Stimulated activated CD8-positive, alpha-beta memory T cell treated with anti-CD3 and anti-CD28 coated beads, Interleukin-7, amount 100 ng/mL, for 4 hours (primary cell): ENCODE results near the gene CCDC97.

Experiments
- DNase-seq, 2 donors: peaks; one replicate each; pipeline ENCODE4 v3.0.0-alpha.2; 2020; ENCODE audit warnings: low read depth in 2 of 2

Gene CCDC97

DNA sequence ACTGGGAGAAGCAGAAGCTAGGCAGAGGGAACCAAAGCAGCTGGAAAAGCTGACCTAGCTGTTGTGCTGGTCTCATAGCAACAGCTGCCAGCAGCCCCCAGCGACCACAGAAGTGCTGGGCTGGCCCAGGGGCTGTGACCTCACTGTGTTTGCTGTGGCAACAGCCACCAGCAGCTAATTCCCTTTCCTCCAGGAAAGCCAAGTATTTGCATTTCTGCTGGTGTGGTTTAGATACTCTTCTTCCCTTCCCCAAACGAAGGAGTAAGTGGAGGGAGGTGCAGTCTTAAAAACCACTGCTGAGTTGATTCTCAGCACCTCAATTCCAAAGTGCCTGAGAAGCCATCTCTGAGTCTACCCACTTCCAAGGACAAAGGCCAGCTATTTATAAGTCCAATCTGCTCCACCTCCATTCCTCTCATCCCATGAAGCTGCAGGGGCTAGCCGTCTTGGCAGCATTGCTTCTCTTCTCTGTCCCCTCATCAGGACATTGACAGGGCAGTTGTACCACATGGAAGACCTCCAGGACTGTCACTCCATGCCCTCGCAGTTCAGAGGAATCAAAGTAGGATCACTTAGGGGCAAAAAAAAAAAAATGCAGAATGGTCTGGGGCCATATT lies 11.5 kb upstream of the CCDC97 start:
- DNase-seq = peak; percentile 20 to 35

DNA sequence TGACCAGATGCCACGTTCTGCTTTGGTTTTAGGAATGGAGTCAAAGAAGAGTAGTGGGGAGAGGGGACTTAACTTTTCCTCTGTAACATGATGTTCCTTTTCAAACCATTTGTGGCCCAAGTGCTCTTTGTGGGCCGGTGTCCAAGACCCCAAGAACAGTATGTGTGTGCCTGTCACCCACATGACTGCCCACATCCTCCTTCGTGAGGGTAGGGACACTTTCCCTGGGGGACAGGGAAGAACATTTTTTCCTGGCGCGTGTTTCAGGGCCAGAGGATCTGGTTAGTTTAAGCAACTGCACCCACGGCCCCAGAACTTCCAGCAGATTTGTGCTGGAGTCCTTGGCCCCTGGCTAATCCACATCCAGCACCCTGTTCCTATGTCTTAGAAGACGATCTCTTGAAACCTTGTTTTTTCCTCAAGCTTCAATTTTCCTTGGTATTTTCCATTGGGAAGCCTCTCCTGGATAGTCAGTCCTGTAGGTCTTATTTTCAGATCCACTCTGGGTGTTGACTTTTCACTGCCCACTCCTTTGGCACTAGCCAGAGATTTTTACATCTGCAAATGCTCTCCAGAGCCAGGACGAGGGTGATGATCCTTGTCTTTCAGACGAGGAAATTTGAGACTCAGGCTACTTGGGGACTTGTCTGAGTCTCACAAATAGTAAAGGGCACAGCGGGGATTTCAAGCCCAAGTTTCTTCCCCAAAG lies 10.8 kb upstream of the CCDC97 start:
- DNase-seq = no peak

DNA sequence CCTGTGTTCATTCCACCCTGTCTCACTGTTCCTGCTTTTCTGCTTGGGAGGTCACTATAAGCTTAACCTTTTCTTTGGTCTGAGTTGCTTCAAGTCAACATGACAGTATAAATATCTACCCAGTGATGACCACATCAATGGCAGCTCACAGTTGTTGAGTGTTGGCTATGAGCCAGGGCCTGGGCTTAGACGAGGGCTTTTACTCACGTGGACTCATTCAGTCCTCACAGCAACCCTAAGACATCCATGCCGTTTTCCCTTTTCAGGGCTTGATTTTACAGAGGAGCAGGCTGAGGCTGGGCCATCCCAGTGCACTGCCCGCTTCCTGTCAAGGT lies 10.2 kb upstream of the CCDC97 start:
- no peak for DNase-seq

DNA sequence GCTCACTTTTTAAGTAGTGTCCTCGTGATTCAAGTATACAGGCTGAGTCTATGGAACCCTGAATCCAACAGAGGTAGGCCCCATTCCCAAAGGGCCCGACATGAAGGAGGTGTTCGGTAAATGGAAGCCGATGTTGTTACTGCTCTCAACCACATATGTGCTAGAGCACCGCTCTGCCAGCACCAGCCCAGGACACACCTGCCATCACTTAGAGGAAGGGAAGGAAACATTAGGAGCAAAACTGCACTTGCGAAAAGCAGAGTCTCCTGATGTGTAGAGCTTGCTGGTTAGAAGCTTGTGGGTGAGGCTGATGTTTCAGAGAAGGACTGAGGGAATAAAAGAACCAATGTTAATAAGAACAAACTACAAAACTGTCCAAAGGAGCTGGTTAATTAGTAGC lies 9.4 kb upstream of the CCDC97 start:
- no peak for DNase-seq

DNA sequence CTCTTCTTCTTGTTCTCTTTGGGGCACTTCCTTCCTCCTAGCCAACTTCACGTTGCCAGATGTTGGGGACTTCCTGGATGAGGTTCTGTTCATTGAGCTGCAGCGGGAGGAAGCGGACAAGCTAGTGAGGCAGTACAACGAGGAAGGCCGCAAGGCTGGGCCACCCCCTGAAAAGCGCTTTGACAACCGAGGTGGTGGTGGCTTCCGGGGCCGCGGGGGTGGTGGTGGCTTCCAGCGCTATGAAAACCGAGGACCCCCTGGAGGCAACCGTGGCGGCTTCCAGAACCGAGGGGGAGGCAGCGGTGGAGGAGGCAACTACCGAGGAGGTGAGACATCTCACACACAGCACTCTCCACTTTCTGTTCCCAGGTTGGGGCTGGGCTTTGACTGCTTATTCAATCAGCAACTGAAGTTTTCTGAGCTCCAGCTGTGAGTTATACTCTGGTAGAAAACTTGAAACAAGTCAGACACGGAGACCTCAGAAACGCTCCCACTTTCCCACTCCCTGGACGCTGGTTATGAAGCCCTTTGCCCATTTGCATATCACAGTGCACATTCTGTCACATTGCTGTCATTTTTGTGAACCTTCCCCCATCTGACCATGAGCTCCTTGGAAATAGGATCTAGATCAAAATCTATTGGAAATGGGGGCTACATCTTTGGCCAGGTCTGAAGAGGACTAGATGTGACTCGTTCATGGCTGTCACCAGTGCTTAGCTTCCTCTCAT lies 7.2 kb upstream of the CCDC97 start:
- DNase-seq = peak; percentile 62 to 76

DNA sequence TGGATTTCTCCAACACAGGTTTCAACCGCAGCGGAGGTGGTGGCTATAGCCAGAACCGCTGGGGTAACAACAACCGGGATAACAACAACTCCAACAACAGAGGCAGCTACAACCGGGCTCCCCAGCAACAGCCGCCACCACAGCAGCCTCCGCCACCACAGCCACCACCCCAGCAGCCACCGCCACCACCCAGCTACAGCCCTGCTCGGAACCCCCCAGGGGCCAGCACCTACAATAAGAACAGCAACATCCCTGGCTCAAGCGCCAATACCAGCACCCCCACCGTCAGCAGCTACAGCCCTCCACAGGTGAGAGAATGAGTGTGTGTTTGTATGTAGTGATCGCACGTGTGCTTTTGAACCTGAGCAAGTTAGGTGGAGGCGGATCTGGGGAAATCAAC lies 6.0 kb upstream of the CCDC97 start:
- no peak for DNase-seq

DNA sequence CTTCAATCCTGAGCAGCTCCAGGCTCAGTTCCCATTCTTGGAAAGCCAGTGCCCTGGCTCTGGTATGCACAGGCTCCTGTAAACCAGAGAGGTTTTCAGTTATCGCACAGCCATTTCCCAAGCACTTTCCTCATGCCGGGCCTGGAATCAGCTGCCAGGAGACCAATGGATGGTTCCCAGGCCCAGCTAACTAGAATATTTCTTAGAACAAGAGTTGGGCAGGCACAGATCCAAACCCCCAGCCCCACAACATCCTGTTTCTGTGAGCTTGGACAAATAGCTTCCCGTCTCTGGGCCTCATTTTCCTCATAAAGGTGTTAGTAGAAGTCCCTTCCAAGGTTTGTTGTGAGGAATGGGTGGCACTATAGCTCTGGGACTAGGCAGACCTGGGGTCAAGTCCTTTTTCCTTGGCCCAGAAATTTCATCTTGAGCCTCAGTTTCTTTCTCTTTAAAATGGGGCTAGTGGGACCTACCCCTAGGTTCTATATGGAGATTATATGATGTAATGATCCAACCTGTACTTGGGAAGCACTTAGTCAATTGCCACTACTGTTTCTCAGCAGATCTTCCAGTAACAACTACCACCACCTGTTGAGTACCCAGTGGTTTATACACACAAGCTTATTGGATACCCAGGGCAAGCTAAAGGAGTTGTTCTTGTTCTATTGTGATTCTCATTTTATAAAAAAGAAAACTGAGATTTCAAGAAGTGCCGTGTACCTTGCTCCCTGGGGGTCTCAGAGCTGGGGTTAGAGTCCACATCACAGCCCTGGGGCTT lies 5.1 kb upstream of the CCDC97 start:
- DNase-seq = no peak

DNA sequence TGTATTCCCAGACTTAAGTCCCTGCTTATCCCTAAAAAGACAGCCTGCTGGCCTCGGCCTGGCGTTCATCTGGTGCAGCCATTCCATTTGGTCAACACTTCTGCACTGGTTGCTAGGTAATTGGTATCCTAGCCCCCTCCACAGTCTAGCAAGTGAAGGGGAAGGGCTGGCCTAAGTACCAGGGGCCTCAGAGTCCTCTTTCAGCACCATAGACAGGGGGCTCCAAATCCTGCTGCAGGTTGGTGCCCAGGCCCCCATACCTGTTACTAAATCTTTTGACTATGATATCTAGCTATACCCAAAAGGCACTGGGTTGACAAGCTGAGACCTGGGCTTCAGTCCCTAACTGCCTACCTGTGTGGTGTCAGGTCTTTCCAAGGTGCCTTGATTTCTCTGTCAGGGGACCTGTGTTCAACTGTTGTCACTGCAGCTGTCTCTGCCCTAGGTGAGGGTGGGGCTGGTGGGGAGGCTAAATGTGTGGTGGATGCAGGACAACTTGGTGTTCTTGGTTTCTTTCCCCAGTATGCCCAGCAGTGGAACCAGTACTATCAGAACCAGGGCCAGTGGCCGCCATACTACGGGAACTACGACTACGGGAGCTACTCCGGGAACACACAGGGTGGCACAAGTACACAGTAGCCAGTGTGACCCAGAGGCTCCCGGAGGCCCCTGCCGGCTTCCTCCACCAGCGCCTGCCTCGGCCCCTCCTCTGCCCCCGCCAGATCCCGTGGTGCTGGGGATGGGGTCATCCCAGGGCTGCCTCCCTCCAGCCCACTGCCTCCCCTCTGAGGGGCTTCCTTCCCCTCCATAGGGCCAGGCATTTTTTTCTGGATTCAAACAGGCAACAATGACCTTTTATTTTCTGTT lies 3.8 kb upstream of the CCDC97 start:
- DNase-seq = no peak

DNA sequence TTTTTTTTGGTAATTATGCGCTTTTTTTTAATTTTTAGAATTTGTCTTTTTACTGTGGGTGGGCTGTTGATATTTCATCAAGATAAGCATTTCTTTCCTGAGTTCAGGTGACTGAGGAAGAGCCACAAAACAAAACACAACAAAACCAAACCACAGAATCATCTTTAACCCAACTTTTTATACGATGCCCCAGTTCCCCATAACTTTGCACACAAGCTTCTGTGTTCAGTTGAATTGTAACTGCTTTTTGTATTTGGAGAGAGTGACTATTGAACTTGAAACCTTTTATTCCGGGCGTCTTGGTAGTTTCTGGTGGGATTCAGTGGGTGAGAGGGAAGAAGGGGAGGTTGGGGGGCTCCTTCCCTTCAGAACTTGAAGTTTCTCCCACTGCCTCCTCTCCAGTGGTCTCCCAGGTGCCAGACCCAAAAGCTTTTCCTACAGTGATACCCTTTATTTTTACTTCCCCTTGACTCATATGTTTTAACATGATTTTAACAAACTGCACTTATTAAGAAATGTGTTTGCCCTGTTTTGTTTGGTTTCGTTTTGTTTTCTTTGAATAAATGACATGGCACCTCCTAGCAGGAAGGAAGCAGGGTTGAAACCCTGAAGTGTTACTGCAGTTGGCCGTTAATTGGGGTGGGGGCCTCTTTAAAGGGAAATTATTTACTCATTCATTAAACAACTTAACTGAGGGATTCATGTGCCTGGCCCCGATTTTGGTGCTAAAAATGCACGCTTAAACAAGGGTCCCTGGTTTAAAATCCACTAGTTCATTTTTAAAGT lies 2.7 kb upstream of the CCDC97 start:
- no peak for DNase-seq

DNA sequence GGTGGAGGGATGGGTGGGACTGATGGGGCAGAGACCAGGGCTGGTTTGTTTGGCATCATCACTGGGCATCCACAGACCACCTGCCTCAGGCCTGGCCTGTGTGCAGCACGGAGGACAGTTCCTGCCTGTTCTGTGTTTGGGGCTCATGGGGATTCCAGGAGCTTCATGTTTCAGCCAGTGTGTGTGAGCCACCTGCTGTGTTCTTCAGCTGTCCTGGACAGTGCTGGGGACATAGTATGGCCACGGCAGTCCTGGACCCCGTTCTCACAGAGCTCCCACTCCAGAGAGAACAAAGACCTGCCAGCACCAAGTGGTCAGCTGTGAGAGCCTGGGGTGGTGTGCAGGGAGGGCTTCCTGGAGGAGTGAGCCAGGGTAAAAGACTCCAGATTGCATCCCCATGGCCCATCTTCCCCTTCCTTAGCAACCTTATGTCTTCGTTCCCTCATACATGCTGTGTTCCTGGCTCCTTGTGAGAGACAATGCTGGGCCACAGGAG lies 2.0 kb upstream of the CCDC97 start:
- DNase-seq = no peak

DNA sequence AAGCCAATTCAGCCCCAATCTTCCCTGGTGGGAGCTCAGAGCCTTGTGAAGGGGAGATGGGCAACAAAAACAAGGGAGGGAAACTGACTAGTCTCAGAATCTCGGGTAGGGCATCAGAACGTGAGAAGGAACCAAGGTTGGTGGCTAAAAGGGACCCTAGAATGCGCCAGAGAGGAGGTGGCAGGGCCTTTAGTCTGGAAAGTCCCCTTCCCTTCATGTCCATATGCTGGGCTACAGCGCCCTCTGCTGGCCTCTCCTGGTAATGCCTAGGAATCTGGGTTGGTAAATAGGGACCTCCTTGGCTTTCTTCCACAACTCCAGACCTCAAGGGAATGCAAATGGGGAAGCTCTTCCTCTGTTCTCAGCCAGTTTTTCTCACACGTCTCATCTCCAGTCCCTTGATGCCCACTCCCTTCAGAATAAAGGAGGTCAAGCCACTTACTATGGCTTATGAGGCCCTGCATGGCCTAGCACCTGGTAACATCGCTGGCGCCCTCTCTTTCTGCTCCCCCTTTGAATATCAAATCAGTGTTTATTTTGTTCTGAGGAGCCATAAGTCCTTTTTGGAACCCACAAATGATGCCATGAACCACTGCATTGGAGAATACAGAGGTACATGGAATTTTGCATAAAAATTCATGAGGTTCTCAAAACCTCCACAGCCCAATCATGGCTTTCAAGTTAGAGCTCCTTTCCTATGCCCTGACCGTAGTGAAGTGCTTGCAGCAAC lies 1.4 kb upstream of the CCDC97 start:
- DNase-seq = peak; percentile 75 to 90

DNA sequence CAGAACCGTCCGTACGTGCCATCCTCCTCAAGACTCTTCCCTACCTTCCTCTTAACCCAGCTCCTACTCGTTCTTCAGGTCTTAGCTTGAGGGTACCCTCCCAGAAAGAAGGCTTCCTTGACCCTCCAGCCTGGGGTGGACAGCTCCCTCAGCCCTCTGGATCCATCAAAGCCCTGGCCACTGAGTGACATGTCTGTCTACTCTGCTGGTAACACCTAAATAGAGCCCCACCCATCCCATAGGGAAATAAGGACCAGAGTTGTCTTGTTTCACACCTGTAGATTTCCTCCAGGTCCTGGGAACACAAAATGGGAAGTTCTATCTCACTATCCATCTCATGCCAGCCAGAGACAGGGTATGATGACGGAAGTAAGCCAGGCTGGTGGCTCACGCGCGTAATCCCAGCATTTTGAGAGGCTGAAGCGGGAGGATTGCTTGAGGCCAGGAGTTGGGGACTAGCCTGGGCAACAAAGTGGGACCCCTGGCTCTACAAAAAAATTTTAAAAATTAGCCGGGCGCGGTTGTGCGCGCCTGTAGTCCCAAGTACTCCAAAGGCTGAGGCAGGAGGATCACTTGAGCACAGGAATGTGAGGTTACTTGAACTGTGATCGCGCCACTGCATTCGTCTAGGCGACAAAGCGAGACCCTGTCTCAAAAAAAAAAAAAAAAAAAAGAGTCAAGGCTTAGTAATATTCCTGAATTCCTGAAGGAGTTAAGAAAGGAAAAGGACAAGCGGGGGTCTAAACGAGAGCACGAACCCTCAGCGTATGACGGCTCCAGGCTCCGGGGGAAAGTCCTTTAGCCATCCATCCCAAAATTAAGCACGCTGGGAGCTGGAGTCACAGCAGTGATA lies 566 bp upstream of the CCDC97 start:
- DNase-seq = no peak

DNA sequence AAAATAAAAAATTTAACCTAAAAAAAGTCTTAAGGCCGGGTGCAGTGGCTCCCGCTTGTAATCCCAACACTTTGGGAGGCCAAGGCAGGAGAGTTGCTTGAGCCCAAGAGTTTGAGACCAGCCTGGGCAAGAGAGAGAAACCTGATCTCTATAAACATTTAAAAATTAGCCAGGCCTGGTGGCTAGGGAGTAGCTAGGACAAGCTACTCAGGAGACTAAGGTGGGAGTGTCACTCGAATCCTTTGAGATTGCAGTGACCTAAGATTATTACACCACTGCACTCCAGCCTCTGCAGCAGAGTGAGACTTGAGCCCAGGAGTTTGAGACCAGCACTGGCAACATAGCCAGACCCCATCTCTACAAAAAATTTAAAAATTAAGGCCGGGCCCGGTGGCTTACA lies 1.1 kb downstream of the CCDC97 start:
- DNase-seq = no peak

DNA sequence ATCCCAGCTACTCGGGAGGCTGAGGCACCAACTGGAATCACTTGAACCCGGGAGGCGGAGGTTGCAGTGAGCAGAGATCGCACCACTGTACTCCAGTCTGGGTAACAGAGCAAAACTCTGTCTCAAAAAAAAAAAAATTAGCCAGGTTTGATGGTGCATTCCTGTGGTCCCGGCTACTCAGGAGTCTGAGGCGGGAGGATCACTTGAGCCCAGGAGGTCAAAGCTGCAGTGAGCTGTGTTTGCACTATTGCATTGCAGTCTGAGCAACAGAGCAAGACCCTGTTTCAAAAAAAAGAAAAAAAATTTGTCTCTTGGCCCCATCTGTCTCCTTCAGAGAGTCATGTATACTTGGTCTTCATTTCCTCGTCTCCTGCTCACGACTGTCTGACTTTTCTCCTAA lies 1.6 kb downstream of the CCDC97 start:
- no peak for DNase-seq

DNA sequence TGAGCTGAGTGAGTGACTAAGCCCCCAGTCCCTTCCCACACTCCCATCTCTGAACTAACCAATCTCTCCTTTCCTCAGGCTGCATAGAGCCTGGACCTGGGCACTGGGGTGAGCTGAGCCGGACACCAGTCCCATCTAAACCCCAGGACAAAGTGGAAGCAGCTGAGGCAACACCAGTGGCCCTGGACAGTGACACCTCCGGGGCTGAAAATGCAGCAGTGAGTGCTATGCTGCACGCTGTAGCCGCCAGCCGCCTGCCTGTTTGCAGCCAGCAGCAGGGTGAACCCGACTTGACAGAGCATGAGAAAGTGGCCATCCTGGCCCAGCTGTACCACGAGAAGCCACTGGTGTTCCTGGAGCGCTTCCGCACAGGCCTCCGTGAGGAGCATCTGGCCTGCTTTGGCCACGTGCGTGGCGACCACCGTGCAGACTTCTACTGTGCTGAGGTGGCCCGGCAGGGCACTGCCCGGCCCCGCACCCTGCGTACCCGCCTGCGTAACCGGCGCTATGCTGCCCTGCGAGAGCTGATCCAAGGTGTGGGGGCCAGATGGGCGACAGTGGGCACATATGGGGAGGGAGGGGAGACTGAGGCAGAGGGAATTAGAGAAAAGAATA lies 6.4 kb downstream of the CCDC97 start:
- no peak for DNase-seq

DNA sequence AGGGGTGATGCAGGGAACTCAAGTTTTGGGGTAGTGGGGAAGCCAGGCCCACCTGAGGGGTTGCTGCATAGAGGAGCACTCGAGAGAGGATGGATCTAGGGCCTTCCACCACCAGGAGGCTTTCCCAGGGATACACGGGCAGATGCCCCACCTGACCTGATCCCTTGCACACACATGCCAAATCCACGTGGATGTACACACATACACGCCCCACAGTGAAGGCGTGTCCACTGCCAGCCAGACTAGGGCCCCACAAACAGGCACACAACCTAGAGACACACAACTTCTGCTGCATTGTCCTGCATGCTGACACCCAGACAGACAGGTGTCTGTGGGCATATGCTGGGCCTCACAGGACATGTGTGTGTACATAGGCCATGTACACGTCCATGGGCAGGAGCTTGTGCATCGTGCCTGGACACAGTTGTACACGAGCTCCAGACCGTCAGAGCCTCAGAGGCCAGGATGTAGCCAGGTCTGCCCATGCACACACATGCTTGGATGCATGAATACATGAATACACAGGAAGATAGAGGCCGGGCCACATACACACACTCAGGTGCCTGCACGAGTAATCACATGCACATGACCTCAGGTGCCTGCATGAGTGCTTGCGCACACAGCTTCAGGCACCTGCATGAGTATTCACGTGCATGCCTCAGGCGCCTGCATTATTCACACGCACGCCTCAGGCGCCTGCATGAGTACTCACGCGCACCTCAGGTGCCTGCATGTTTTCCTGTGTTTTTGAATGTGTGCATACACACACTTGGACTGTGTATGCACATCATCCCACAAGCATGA lies 8.9 kb downstream of the CCDC97 start:
- no peak for DNase-seq

DNA sequence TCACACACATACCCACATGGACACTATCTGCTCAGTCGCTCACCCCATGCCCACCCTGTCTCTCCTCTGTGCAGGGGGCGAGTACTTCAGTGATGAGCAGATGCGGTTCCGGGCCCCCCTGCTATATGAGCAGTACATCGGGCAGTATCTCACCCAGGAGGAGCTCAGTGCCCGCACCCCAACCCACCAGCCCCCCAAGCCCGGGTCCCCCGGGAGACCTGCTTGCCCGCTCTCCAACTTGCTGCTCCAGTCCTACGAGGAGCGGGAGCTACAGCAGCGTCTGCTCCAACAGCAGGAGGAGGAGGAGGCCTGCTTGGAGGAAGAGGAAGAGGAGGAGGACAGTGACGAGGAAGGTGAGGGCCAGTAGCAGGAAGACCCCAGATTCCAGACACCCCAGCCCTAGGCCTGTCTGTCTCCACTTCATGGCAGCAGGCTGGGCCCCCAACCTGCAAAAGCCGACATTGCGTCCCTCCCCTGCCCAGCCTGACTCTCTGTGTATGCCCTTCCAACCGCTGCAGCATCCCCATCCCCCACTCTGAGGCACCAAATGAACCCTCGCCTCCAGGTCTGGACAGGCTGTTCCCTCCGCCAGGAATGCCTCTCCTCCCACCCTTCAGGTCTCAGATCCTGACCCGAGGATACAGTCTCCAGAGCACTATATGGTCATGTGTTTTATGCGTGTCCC lies 9.7 kb downstream of the CCDC97 start:
- no peak for DNase-seq
